SH-SY5Y (cell line): ENCODE results near the gene SLC29A1.

ENCODE experiments used
- GATA2 ChIP-seq: IDR thresholded peaks from 2 replicates; pipeline ENCODE4 v1.6.1; 2011; ENCODE audit warnings: mild to moderate bottlenecking, low read depth, low read length
- GATA3 ChIP-seq: IDR thresholded peaks from 2 replicates; pipeline ENCODE4 v1.6.1; 2011; ENCODE audit warnings: low read depth, mild to moderate bottlenecking, low read length, moderate library complexity

GRCh38 chr6:44202972-44203750 lies 20.2 kb upstream of the SLC29A1 start:
- TF ChIP-seq GATA3 = no peak
- no peak for TF ChIP-seq GATA2
